H1 (cell line): ENCODE data around the gene PDE6B. TPM values are rescaled to one million over a fixed set of nuclear protein-coding genes. Genes with fewer than 3 reads are reported as not detected.

ENCODE experiments used
- MAFK ChIP-seq: IDR thresholded peaks from 2 replicates; pipeline ENCODE4 v1.6.1; 2012; ENCODE audit warnings: low read depth, mild to moderate bottlenecking, improper control_type of control experiment, low read length
- POLR2A ChIP-seq, 2 experiments: IDR thresholded peaks; 1 replicate in 1 of 2; 2 replicates in 1 of 2; pipeline ENCODE4 v1.6.1; 2011; ENCODE audit warnings: low read depth in 2 of 2, low read length in 2 of 2, mild to moderate bottlenecking in 2 of 2; ENCODE audit errors: control extremely low read depth in 1 of 2
- SIN3A ChIP-seq, 2 experiments: IDR thresholded peaks in 1 of 2; conservative IDR thresholded peaks in 1 of 2; 2 replicates each; pipeline ENCODE4 v1.6.1; 2011 to 2012; ENCODE audit warnings: low read length in 2 of 2, improper control_type of control experiment in 1 of 2, low read depth in 1 of 2, mild to moderate bottlenecking in 1 of 2
- SP2 ChIP-seq: IDR thresholded peaks from 2 replicates; pipeline ENCODE4 v1.6.1; 2012; ENCODE audit warnings: mild to moderate bottlenecking, low read length, inconsistent platforms
- SUZ12 ChIP-seq: fragments of 200-600 bp; sonication (generic); IDR thresholded peaks from 2 replicates; pipeline ENCODE4 v1.6.1; 2012; ENCODE audit warnings: mild to moderate bottlenecking, inconsistent platforms, low read length, moderate library complexity, mixed read lengths
- polyA plus RNA-seq, 7 experiments: library from polyadenylated mRNA; depleted of rRNA in 3 of 7; stranded (reverse) in 5 of 7; unstranded in 2 of 7; fragments of >200 nt in 5 of 7; fragments of 200-250 nt in 2 of 7; gene quantifications; 1 replicate in 5 of 7; 2 replicates in 1 of 7; 4 replicates in 1 of 7; pipeline versions ENCODE4 v1.2.1 to v1.2.3, GENCODE V29; 2011 to 2013; ENCODE audit warnings: missing spikeins in 2 of 7, mixed read lengths in 2 of 7
- total RNA-seq: library from RNA; stranded (reverse); fragmentation: NEBNext Ultra II Directional; extraction: Animal tissue kit (Norgen Biotek cat#: 25700); gene quantifications from 2 replicates; pipeline ENCODE4 v1.2.1, GENCODE V29; 2021
- TF ChIP-seq, protein P1 (sequence below), 3 experiments: IDR thresholded peaks; 1 replicate in 2 of 3; 2 replicates in 1 of 3; pipeline versions ENCODE4 v1.5.1 to v1.6.1; 2011; ENCODE audit warnings: low read length in 3 of 3, mild to moderate bottlenecking in 3 of 3, inconsistent platforms in 2 of 3, low read depth in 1 of 3, moderate library complexity in 1 of 3; ENCODE audit not compliant: insufficient read depth in 1 of 3; ENCODE audit errors: control extremely low read depth in 1 of 3

The PDE6B gene
- total and polyA plus RNA-seq, 2 of the 8 experiments (the other 6 are each of a cell fraction or from before 2014, with no cell fraction given) = 4.1 to 8.4 TPM

DNA sequence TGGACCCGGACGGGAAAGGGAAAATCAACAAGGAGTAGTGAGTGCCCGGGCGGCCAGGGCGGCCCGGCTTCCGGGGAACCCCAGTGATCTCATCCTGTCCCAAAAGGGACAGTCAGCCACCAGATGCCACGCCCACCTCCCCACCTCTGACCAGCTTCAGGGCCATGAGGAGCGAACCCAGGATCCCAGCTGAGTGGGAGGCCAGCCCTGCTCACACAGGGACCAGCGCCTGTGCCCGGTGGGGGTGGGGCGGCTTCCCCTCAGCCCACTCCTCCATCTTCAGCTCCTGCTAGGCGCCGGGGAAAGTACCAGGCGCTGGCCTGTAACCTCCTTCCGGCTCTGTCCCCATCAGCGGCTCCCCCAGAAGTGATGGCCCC, 55.2 kb downstream of the PDE6B start (continued):
- TF ChIP-seq, protein P1, sequence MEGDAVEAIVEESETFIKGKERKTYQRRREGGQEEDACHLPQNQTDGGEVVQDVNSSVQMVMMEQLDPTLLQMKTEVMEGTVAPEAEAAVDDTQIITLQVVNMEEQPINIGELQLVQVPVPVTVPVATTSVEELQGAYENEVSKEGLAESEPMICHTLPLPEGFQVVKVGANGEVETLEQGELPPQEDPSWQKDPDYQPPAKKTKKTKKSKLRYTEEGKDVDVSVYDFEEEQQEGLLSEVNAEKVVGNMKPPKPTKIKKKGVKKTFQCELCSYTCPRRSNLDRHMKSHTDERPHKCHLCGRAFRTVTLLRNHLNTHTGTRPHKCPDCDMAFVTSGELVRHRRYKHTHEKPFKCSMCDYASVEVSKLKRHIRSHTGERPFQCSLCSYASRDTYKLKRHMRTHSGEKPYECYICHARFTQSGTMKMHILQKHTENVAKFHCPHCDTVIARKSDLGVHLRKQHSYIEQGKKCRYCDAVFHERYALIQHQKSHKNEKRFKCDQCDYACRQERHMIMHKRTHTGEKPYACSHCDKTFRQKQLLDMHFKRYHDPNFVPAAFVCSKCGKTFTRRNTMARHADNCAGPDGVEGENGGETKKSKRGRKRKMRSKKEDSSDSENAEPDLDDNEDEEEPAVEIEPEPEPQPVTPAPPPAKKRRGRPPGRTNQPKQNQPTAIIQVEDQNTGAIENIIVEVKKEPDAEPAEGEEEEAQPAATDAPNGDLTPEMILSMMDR (IDR thresholded peaks at IDR 0.05; ENCODE audit: control extremely low read depth in 1 of 3, insufficient read depth in 1 of 3, low read depth in 1 of 3, low read length in 3 of 3) = no peak
- TF ChIP-seq MAFK (no peak), POLR2A (IDR thresholded peaks at IDR 0.05; ENCODE audit: control extremely low read depth in 1 of 2, low read depth in 2 of 2, low read length in 2 of 2) (peak in 1 of 2 experiments; percentile 30; a peak in 1 of 3 replicates), SP2 (no peak), SUZ12 (no peak), SIN3A (conservative IDR thresholded peaks at IDR 0.05 in 1 of 2, IDR thresholded peaks at IDR 0.05 in 1 of 2; ENCODE audit: low read depth in 1 of 2, low read length in 2 of 2) (0 out of 4 replicates have a peak, but pooled peaks of 1 of the 2 experiments have one; percentile 12)
